ENCODE measurements around the gene CMKLR1. TPM values are rescaled to one million over a fixed set of nuclear protein-coding genes. Genes with fewer than 3 reads are reported as not detected.

Gene CMKLR1
- total RNA-seq, 1 experiment from 2014 or later, result 0.66 TPM

- H3K4me1 ChIP-seq (ENCODE audit: insufficient read depth, low read length), result no peaks in the 10 kb centered on the region
- WGBS (ENCODE audit: extremely low coverage, insufficient read length, low lambda C conversion rate), result no CpG with 5 or more reads among the region's 1 CpG
- no peak overlapping the region for H2AK5ac ChIP-seq (ENCODE audit: insufficient read length, low read length)
- H3K14ac ChIP-seq (ENCODE audit: insufficient read depth, low read length), result no peak overlapping the region
- no peak overlapping the region for H2BK5ac ChIP-seq (ENCODE audit: insufficient read length, low read length)
- no peak overlapping the region for H4K91ac ChIP-seq (ENCODE audit: insufficient read length, low read depth, low read length)
- peaks cover 21 to 23% of the 10 kb centered on the region in 2 experiments for H3K4me1 Mint-ChIP-seq
- no peak overlapping the region for H4K8ac ChIP-seq (replicated peaks; ENCODE audit: insufficient read length, low read depth, low read length)
- no peak overlapping the region for H2AFZ ChIP-seq (ENCODE audit: low read length)
- no peak overlapping the region for H3K23ac ChIP-seq (ENCODE audit: insufficient read length, low read depth, low read length)
- no peak overlapping the region for H4K5ac ChIP-seq (ENCODE audit: insufficient read length, low read depth, low read length)
- H2BK120ac ChIP-seq (ENCODE audit: low read depth, low read length, poor library complexity, severe bottlenecking), result no peak overlapping the region
- H2BK20ac ChIP-seq (ENCODE audit: low read depth, low read length, poor library complexity, severe bottlenecking), result no peak overlapping the region
- H2BK12ac ChIP-seq (ENCODE audit: insufficient read length, low read depth, low read length), result no peak overlapping the region
- H3K4ac ChIP-seq (ENCODE audit: low read depth, low read length), result no peak overlapping the region
- H3K56ac ChIP-seq (ENCODE audit: insufficient read length, low read depth, low read length), result no peak overlapping the region
- no peak overlapping the region for H3K27ac ChIP-seq (ENCODE audit: insufficient read length, low read depth, low read length)
- no peak overlapping the region for H3K27ac Mint-ChIP-seq
- no peaks in the 10 kb centered on the region for H3K79me1 ChIP-seq (ENCODE audit: insufficient read depth, low read depth, low read length, poor library complexity, severe bottlenecking)
- no peak overlapping the region for H2BK15ac ChIP-seq (ENCODE audit: low read depth, low read length)
- TF ChIP-seq, protein P1, sequence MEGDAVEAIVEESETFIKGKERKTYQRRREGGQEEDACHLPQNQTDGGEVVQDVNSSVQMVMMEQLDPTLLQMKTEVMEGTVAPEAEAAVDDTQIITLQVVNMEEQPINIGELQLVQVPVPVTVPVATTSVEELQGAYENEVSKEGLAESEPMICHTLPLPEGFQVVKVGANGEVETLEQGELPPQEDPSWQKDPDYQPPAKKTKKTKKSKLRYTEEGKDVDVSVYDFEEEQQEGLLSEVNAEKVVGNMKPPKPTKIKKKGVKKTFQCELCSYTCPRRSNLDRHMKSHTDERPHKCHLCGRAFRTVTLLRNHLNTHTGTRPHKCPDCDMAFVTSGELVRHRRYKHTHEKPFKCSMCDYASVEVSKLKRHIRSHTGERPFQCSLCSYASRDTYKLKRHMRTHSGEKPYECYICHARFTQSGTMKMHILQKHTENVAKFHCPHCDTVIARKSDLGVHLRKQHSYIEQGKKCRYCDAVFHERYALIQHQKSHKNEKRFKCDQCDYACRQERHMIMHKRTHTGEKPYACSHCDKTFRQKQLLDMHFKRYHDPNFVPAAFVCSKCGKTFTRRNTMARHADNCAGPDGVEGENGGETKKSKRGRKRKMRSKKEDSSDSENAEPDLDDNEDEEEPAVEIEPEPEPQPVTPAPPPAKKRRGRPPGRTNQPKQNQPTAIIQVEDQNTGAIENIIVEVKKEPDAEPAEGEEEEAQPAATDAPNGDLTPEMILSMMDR (conservative IDR thresholded peaks at IDR 0.05), result no peak
- no peak overlapping the region for H3K4me2 ChIP-seq (ENCODE audit: insufficient read depth, insufficient read length, low read length)
- H3K9me3 Mint-ChIP-seq, result peaks cover 0 to 1% of the 10 kb centered on the region in 2 experiments; a peak in 3 of 5 replicates
- no peaks in the 10 kb centered on the region for H3K23me2 ChIP-seq (ENCODE audit: insufficient read length, low read depth, low read length, poor library complexity, severe bottlenecking)
- no peak overlapping the region for H3T11ph ChIP-seq (ENCODE audit: low read length)
- no peak for DNase-seq
- H3K27me3 Mint-ChIP-seq (ENCODE audit: low read depth), result no peaks in the 10 kb centered on the region; the same call in 1 of the 2 replicates
- H3K18ac ChIP-seq (ENCODE audit: insufficient read length, low read depth, low read length), result no peak overlapping the region
- H3K9ac ChIP-seq (ENCODE audit: extremely low read depth, insufficient read length, low read length), result no peak overlapping the region
- no peaks in the 10 kb centered on the region for H3K9me3 ChIP-seq (ENCODE audit: control insufficient read depth, low read depth, low read length)
- H3K4me3 Mint-ChIP-seq, result no peak overlapping the region
- no peaks in the 10 kb centered on the region for H3K36me3 Mint-ChIP-seq (ENCODE audit: insufficient read depth in 1 of 3, low read depth in 3 of 3)
- no peaks in the 10 kb centered on the region for H3K79me2 ChIP-seq (ENCODE audit: insufficient read depth, low read length)
- H3K27me3 ChIP-seq (ENCODE audit: insufficient read depth, low read length), result no peaks in the 10 kb centered on the region
- no peaks in the 10 kb centered on the region for H4K20me1 ChIP-seq (ENCODE audit: control insufficient read depth, insufficient read depth, insufficient read length)
These were observed 70.7 kb downstream of the CMKLR1 start for GRCh38 chr12:108268397-108268796.

All from H9 (cell line).